Lung (tissue), 12 donors: ENCODE results near the gene CCR3. TPM values are rescaled to one million over a fixed set of nuclear protein-coding genes. Genes with fewer than 3 reads are reported as not detected.
A peak's percentile ranks its signal among the peaks of the same experiment; 100 is the strongest.

Source experiments
- ATAC-seq: fragments of 200-7000 bp; cut with Tn5 transposase; one replicate; pipeline ENCODE4 v1.9.1; 2020; ENCODE audit warnings: moderate number of reproducible peaks; ENCODE audit not compliant: insufficient read depth, low FRiP score
- DNase-seq, 3 donors: peaks; one replicate each; pipeline ENCODE4 v3.0.0-alpha.2; 2013 to 2017
- H3K27ac ChIP-seq, 2 donors: one replicate each; pipeline ENCODE4 v1.5.1; 2013; ENCODE audit warnings: mild to moderate bottlenecking in 2 of 2, moderate library complexity in 2 of 2, control low read depth in 1 of 2, inconsistent platforms in 1 of 2, low read depth in 1 of 2, low read length in 1 of 2
- H3K27me3 ChIP-seq, 3 donors: one replicate each; pipeline ENCODE4 v1.5.1; 2013; ENCODE audit warnings: low read length in 2 of 3; ENCODE audit not compliant: control insufficient read depth in 3 of 3, insufficient read depth in 3 of 3
- H3K36me3 ChIP-seq, 4 donors: one replicate each; pipeline ENCODE4 v1.5.1; 2013; ENCODE audit warnings: low read length in 4 of 4, mild to moderate bottlenecking in 1 of 4, moderate library complexity in 1 of 4; ENCODE audit not compliant: control insufficient read depth in 4 of 4, insufficient read depth in 4 of 4
- H3K4me1 ChIP-seq, 5 donors: one replicate each; pipeline ENCODE4 v1.5.1; 2013; ENCODE audit warnings: low read length in 5 of 5, mild to moderate bottlenecking in 2 of 5, moderate library complexity in 1 of 5; ENCODE audit not compliant: control insufficient read depth in 5 of 5, insufficient read depth in 5 of 5
- H3K4me3 ChIP-seq: one replicate; pipeline ENCODE4 v1.5.1; 2013; ENCODE audit warnings: mild to moderate bottlenecking, control low read depth, moderate library complexity
- H3K9ac ChIP-seq, 2 donors: one replicate each; pipeline ENCODE4 v1.5.1; 2013; ENCODE audit warnings: low read length in 2 of 2, control low read depth in 1 of 2; ENCODE audit not compliant: insufficient read depth in 1 of 2
- H3K9me3 ChIP-seq, 4 donors: one replicate each; pipeline ENCODE4 v1.5.1; 2013; ENCODE audit warnings: low read length in 3 of 4, mild to moderate bottlenecking in 1 of 4, moderate library complexity in 1 of 4; ENCODE audit not compliant: control insufficient read depth in 4 of 4, insufficient read depth in 3 of 4
- WGBS, 2 donors: extraction: QIAGEN DNeasy Blood & Tissue Kit; methylation state at CpG; one replicate each; pipeline ENCODE4 v1.1.7; 2013; 5-methylcytosine and 5-hydroxymethylcytosine counted together
- polyA plus RNA-seq, 2 donors: library from polyadenylated mRNA; stranded (reverse); fragments of 200-250 nt; gene quantifications; one replicate each; pipeline ENCODE4 v1.2.1, GENCODE V29; 2013
- total RNA-seq, 2 donors: library from RNA; depleted of rRNA in 1 of 2; stranded (reverse); fragments of >200 nt in 1 of 2; gene quantifications; one replicate each; pipeline ENCODE4 v1.2.1, GENCODE V29; 2014 to 2021
- TF ChIP-seq, protein P1 (sequence below): IDR thresholded peaks from 2 replicates; pipeline ENCODE4 v1.5.1; 2012; ENCODE audit warnings: mild to moderate bottlenecking; ENCODE audit errors: control extremely low read depth, extremely low read depth
- donor health status: control.
- donor health status: control.
- donor health status: Bipolar disorder and iron deficiency.
- donor health status: healthy.
- donor health status: DM: yes; HTN: yes; CAD: no.

CCR3 gene
- total and polyA plus RNA-seq, 4 donors: 0.15 to 0.88 (median 0.31) TPM; not detected in 1

DNA sequence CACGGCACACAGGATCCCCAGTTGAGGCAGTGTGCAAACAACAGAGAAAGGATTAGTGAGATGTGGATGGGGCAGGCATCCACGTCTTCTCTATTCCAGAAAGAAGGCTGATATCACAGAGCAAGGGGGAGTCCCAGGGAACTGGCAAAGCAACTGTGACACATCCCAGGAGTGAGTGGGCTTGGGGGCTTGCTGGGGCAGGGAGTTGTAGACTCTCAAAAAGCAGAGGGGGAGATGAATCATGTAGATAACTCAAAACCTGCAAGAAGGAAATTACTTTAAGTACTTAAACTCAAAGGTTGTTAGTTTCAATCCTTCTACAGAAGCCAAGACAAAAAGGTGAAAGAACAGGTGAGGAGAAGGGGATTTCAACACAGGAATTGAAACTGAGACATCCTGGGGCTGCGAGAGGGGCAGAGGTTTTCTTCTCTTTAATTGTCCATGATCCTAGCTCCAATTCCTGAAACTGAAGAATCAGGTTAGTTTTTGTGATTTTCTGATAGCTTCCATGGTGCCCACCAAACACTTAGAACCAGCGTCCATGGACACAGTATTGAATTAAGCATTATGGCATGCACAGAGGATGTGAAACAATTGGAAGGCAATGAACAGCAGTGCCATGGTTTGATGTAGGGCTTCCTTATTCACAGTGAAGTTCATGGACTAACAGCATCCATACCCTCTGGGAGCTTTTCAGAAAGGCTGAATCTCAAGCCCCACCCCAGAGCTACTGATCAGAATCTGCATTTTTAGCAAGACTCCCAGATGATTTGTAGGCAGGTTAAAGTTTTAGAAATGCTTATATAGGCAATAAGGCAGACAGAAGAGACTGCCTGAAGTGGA lies 52.0 kb downstream of the CCR3 start:
- Histone ChIP-seq H3K27me3 (no peaks in the 10 kb centered on the region), H3K9me3 (no peaks in the 10 kb centered on the region), H3K9ac (no peak overlapping the region), H3K4me3 (no peak overlapping the region), H3K27ac (no peak overlapping the region), H3K36me3 (no peaks in the 10 kb centered on the region), H3K4me1 (peaks cover 0 to 4% (median 0%) of the 10 kb centered on the region in 5 donors)
- no peak for DNase-seq
- WGBS, 2 donors: 75 to 89% methylated on average over 4 of the region's 4 CpGs
- TF ChIP-seq, protein P1, sequence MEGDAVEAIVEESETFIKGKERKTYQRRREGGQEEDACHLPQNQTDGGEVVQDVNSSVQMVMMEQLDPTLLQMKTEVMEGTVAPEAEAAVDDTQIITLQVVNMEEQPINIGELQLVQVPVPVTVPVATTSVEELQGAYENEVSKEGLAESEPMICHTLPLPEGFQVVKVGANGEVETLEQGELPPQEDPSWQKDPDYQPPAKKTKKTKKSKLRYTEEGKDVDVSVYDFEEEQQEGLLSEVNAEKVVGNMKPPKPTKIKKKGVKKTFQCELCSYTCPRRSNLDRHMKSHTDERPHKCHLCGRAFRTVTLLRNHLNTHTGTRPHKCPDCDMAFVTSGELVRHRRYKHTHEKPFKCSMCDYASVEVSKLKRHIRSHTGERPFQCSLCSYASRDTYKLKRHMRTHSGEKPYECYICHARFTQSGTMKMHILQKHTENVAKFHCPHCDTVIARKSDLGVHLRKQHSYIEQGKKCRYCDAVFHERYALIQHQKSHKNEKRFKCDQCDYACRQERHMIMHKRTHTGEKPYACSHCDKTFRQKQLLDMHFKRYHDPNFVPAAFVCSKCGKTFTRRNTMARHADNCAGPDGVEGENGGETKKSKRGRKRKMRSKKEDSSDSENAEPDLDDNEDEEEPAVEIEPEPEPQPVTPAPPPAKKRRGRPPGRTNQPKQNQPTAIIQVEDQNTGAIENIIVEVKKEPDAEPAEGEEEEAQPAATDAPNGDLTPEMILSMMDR: no peak
- no peak for ATAC-seq

DNA sequence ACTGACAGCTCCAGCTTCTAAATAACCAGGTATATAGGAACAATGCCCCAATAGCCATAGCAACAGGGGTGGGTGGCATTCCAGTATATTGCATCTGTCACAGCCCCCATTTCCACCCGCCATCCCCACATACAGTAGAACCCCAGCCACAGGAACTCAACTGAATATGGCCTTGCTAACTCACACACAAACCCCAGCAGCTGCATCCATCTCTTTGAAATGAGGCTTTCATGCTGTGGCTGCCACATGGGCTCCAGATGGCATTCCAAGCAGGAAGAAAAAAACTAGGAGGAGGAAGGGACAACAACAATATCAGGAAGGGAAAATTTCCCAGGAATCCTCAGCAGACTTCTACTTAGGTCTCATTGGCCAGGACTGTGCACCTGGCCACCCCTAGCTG lies 54.6 kb downstream of the CCR3 start:
- ATAC-seq: no peak
- H3K27ac ChIP-seq: no peak overlapping the region
- WGBS, 2 donors: 83 to 100% methylated on average over 1 of the region's 1 CpG

DNA sequence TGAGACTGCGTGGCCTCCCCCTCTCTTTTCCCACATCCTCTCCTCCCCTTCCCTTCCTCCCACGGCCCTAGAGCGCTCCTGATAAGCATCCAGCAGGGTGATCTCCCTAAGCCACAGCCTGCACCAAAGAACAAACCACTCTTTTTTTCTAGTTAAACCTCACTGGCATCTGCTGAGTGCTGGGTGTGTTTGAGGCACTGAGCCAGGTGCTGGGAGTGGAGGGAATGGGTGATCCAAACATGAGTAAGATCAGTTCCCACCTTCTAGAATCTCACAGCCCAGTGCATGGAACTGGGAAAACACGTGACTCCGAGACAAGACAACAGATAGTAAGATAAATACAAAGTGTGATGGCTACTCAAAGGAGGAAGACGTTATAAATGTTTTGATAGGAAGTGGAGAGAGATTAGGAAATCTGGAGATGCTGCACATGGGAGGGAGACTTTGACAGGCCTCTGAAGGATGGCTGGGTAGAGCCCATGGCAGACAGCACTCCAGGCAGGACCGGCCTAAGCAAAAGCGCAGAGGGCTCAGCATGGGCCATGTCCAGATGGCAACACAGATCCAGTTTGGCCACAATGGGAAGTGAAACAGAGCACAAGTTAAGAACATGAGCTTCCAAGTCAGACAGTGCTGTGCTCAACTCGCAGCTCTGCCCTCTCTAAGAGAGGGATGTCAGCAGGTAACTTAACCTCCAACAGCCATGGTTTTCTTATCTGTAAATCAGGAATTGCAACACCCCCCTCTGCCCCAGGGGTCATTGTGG lies 55.6 kb downstream of the CCR3 start:
- Histone ChIP-seq H3K36me3 (no peaks in the 10 kb centered on the region), H3K9me3 (no peaks in the 10 kb centered on the region), H3K27ac (no peak overlapping the region), H3K27me3 (no peaks in the 10 kb centered on the region), H3K9ac (no peak overlapping the region), H3K4me3 (no peak overlapping the region), H3K4me1 (peaks cover 0 to 4% (median 0%) of the 10 kb centered on the region in 5 donors)
- TF ChIP-seq, protein P1: no peak
- WGBS, 2 donors: 38 to 49% methylated on average over 9 of the region's 9 CpGs
- ATAC-seq (peak; percentile 47), DNase-seq (no peak)

More for the DNA sequence above, 54.6 kb downstream of the CCR3 start:
- H3K27me3 ChIP-seq: no peaks in the 10 kb centered on the region
- no peak overlapping the region for H3K9ac ChIP-seq
- H3K36me3 ChIP-seq: no peaks in the 10 kb centered on the region
- TF ChIP-seq, protein P1: no peak
- H3K4me1 ChIP-seq: peaks cover 0 to 4% (median 0%) of the 10 kb centered on the region in 5 donors
- no peaks in the 10 kb centered on the region for H3K9me3 ChIP-seq
- DNase-seq: no peak
- no peak overlapping the region for H3K4me3 ChIP-seq
